ENCODE results near the gene LRMDA.

Gene LRMDA

GRCh38 chr10:75418293-75418692 is 13.1 kb upstream of the LRMDA start:
- Histone ChIP-seq H3K4me2 (ENCODE audit: low read depth, low read length, poor library complexity, severe bottlenecking) (no peak overlapping the region), H3K4me3 (ENCODE audit: low read length, poor library complexity, severe bottlenecking) (no peak overlapping the region), H4K20me1 (ENCODE audit: insufficient read depth, low read length, poor library complexity, severe bottlenecking) (no peaks in the 10 kb centered on the region), H3K4me1 (ENCODE audit: insufficient read depth, low read length, poor library complexity, severe bottlenecking) (no peaks in the 10 kb centered on the region), H3K79me2 (ENCODE audit: insufficient read depth, low read length) (no peaks in the 10 kb centered on the region), H3F3A (ENCODE audit: low read depth) (no peaks in the 10 kb centered on the region), H3K9me2 (replicated peaks; ENCODE audit: low read depth, low read length) (no peaks in the 10 kb centered on the region), H2AFZ (ENCODE audit: low read length) (no peak overlapping the region), H3K9ac (ENCODE audit: low read depth, low read length, poor library complexity, severe bottlenecking) (no peak overlapping the region), H3K9me3 (ENCODE audit: insufficient read depth, low read depth, low read length) (no peaks in the 10 kb centered on the region), H3K36me3 (ENCODE audit: insufficient read depth, low read length) (no peaks in the 10 kb centered on the region), H3K27me3 (ENCODE audit: insufficient read depth, low read length, poor library complexity, severe bottlenecking) (no peaks in the 10 kb centered on the region)
- TF ChIP-seq CTCF (conservative IDR thresholded peaks at IDR 0.05; ENCODE audit: low read length): no peak
- TF ChIP-seq EZH2phosphoT487 (IDR thresholded peaks at IDR 0.05; ENCODE audit: borderline replicate concordance): no peak

- Histone ChIP-seq H3K79me2 (ENCODE audit: insufficient read depth, low read length) (no peaks in the 10 kb centered on the region), H3K4me2 (ENCODE audit: low read depth, low read length, poor library complexity, severe bottlenecking) (no peak overlapping the region), H3K36me3 (ENCODE audit: insufficient read depth, low read length) (no peaks in the 10 kb centered on the region), H3K4me1 (ENCODE audit: insufficient read depth, low read length, poor library complexity, severe bottlenecking) (no peaks in the 10 kb centered on the region), H2AFZ (ENCODE audit: low read length) (no peak overlapping the region), H3K9me2 (replicated peaks; ENCODE audit: low read depth, low read length) (no peaks in the 10 kb centered on the region), H3K9me3 (ENCODE audit: insufficient read depth, low read depth, low read length) (no peaks in the 10 kb centered on the region), H3K4me3 (ENCODE audit: low read length, poor library complexity, severe bottlenecking) (no peak overlapping the region), H3K27me3 (ENCODE audit: insufficient read depth, low read length, poor library complexity, severe bottlenecking) (no peaks in the 10 kb centered on the region), H3K9ac (ENCODE audit: low read depth, low read length, poor library complexity, severe bottlenecking) (no peak overlapping the region), H3F3A (ENCODE audit: low read depth) (no peaks in the 10 kb centered on the region), H4K20me1 (ENCODE audit: insufficient read depth, low read length, poor library complexity, severe bottlenecking) (no peaks in the 10 kb centered on the region)
- TF ChIP-seq CTCF (conservative IDR thresholded peaks at IDR 0.05; ENCODE audit: low read length) (no peak), EZH2phosphoT487 (IDR thresholded peaks at IDR 0.05; ENCODE audit: borderline replicate concordance) (no peak)
Observed at GRCh38 chr10:75418712-75419111, 12.7 kb upstream of the LRMDA start.

GRCh38 chr10:75422913-75423312 is 8.5 kb upstream of the LRMDA start:
- Histone ChIP-seq H3K4me3 (ENCODE audit: low read length, poor library complexity, severe bottlenecking) (no peak overlapping the region), H3K4me2 (ENCODE audit: low read depth, low read length, poor library complexity, severe bottlenecking) (no peak overlapping the region), H3K4me1 (ENCODE audit: insufficient read depth, low read length, poor library complexity, severe bottlenecking) (no peaks in the 10 kb centered on the region), H3K27me3 (ENCODE audit: insufficient read depth, low read length, poor library complexity, severe bottlenecking) (no peaks in the 10 kb centered on the region), H4K20me1 (ENCODE audit: insufficient read depth, low read length, poor library complexity, severe bottlenecking) (no peaks in the 10 kb centered on the region), H3F3A (ENCODE audit: low read depth) (no peaks in the 10 kb centered on the region), H3K9me3 (ENCODE audit: insufficient read depth, low read depth, low read length) (no peaks in the 10 kb centered on the region), H3K9me2 (replicated peaks; ENCODE audit: low read depth, low read length) (no peaks in the 10 kb centered on the region), H2AFZ (ENCODE audit: low read length) (no peak overlapping the region), H3K9ac (ENCODE audit: low read depth, low read length, poor library complexity, severe bottlenecking) (no peak overlapping the region), H3K79me2 (ENCODE audit: insufficient read depth, low read length) (no peaks in the 10 kb centered on the region), H3K36me3 (ENCODE audit: insufficient read depth, low read length) (no peaks in the 10 kb centered on the region)
- TF ChIP-seq CTCF (conservative IDR thresholded peaks at IDR 0.05; ENCODE audit: low read length): no peak
- TF ChIP-seq EZH2phosphoT487 (IDR thresholded peaks at IDR 0.05; ENCODE audit: borderline replicate concordance): no peak

Data from Loucy (cell line).